Parathyroid adenoma (tissue), 2 donors: Measurements from ENCODE around the gene CDC42BPA.

Experiments used
- H2AFZ ChIP-seq: fragments of 300-600 bp; sonication (generic); one replicate; pipeline ENCODE4 v1.7.0; 2017; ENCODE audit warnings: antibody characterized with exemption, mild to moderate bottlenecking
- H3K27ac ChIP-seq: fragments of 300-600 bp; sonication (generic); one replicate; pipeline ENCODE4 v1.7.0; 2017
- H3K27me3 ChIP-seq: fragments of 300-600 bp; sonication (generic); one replicate; pipeline ENCODE4 v1.7.0; 2017; ENCODE audit warnings: low read length; ENCODE audit not compliant: control insufficient read depth, insufficient read depth
- H3K36me3 ChIP-seq: fragments of 300-600 bp; sonication (generic); one replicate; pipeline ENCODE4 v1.7.0; 2017; ENCODE audit warnings: low read length; ENCODE audit not compliant: control insufficient read depth, insufficient read depth
- H3K4me1 ChIP-seq: fragments of 300-600 bp; sonication (generic); one replicate; pipeline ENCODE4 v1.7.0; 2017; ENCODE audit warnings: control low read depth
- H3K4me2 ChIP-seq: fragments of 300-600 bp; sonication (generic); one replicate; pipeline ENCODE4 v1.7.0; 2017; ENCODE audit warnings: low read length
- H3K4me3 ChIP-seq: fragments of 300-600 bp; sonication (generic); one replicate; pipeline ENCODE4 v1.7.0; 2017; ENCODE audit warnings: low read depth, low read length
- H3K79me2 ChIP-seq: fragments of 300-600 bp; sonication (generic); one replicate; pipeline ENCODE4 v1.7.0; 2017; ENCODE audit warnings: control low read depth
- H3K9ac ChIP-seq: fragments of 300-600 bp; sonication (generic); one replicate; pipeline ENCODE4 v1.7.0; 2017; ENCODE audit warnings: mild to moderate bottlenecking
- H3K9me3 ChIP-seq: fragments of 300-600 bp; sonication (generic); one replicate; pipeline ENCODE4 v1.7.0; 2017; ENCODE audit warnings: low read length; ENCODE audit not compliant: control insufficient read depth
- TF ChIP-seq, protein P1 (sequence below): fragments of 300-600 bp; sonication (generic); IDR thresholded peaks from one replicate; pipeline ENCODE4 v1.7.0; 2017; ENCODE audit warnings: antibody characterized with exemption, mild to moderate bottlenecking
- donor health status: primary hyperparathyroidism.

The CDC42BPA gene

DNA sequence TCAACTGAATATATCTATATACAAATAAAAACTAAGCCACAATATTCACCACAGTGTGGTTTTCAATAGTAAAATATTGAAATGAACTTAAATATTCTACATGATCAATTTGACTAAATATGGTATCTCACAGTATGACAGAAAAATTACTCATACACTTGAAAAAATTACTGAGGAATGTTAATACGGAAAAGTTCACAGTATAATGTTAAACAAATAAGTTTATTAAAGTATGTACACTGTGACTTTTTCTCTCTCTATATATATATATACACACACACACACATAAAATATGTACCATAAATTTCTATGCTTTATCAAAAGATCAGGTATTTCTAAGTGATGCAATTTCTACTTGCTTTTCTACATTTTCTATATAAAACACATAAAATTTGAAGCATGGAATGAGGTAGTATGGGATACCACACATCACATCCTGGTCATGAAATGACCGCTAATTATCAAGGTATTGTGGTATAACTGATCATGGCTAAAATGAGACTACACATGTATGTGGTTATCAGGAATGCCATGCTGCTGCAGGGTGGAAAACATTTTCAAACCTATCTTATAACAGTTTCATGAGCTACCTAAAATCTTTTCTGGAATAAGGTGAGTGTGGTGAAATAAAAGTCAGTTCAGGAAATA is 102.3 kb downstream of the CDC42BPA start:
- H3K9me3 ChIP-seq, result no peaks in the 10 kb centered on the region
- no peaks in the 10 kb centered on the region for H3K36me3 ChIP-seq
- H3K4me1 ChIP-seq, result no peaks in the 10 kb centered on the region
- no peak overlapping the region for H3K27ac ChIP-seq
- H3K9ac ChIP-seq, result no peak overlapping the region
- TF ChIP-seq, protein P1, sequence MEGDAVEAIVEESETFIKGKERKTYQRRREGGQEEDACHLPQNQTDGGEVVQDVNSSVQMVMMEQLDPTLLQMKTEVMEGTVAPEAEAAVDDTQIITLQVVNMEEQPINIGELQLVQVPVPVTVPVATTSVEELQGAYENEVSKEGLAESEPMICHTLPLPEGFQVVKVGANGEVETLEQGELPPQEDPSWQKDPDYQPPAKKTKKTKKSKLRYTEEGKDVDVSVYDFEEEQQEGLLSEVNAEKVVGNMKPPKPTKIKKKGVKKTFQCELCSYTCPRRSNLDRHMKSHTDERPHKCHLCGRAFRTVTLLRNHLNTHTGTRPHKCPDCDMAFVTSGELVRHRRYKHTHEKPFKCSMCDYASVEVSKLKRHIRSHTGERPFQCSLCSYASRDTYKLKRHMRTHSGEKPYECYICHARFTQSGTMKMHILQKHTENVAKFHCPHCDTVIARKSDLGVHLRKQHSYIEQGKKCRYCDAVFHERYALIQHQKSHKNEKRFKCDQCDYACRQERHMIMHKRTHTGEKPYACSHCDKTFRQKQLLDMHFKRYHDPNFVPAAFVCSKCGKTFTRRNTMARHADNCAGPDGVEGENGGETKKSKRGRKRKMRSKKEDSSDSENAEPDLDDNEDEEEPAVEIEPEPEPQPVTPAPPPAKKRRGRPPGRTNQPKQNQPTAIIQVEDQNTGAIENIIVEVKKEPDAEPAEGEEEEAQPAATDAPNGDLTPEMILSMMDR, result no peak
- no peak overlapping the region for H2AFZ ChIP-seq
- H3K4me3 ChIP-seq, result no peak overlapping the region
- no peaks in the 10 kb centered on the region for H3K79me2 ChIP-seq
- H3K4me2 ChIP-seq, result no peak overlapping the region
- no peaks in the 10 kb centered on the region for H3K27me3 ChIP-seq

DNA sequence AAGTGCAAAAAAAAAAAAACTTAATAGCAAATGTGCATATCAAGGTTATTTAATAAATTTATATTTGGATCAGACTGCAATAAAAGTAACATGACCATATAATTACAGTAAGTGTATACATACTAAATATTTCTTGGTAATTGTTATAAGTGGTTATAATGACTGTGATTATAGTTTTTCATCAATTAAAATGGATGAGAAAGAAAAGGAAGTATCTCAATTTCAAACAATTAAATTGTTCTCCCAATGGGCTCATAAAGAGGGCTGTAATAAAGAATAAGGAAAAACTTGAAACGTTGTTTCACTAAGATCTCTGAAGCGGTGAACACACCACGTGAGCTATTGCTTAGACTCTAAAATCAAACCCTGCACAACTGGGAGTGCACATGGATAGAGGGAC is 104.1 kb downstream of the CDC42BPA start:
- Histone ChIP-seq H3K27me3 (no peaks in the 10 kb centered on the region), H3K36me3 (no peaks in the 10 kb centered on the region)

DNA sequence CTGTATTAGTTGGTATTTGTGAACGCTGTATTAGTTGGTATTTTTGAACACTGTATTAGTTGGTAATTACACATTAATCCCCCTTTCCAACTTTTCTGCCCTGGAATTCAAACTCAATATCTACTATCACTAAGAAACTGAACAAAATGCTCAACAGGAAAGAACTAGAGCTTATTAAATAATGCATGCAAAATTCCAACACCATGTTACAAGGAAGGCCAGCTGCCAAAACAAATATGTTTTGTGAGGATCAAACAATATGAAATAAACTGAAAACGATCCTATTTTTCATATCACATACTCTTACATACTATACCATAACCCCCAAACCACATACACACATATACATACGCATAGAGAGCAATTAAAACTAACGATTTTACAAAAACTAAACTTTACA is 104.9 kb downstream of the CDC42BPA start:
- Histone ChIP-seq H3K4me2 (no peak overlapping the region), H3K9ac (no peak overlapping the region), H3K4me1 (no peaks in the 10 kb centered on the region), H3K27me3 (no peaks in the 10 kb centered on the region), H3K27ac (no peak overlapping the region), H3K9me3 (no peaks in the 10 kb centered on the region), H3K4me3 (no peak overlapping the region), H3K79me2 (no peaks in the 10 kb centered on the region), H3K36me3 (no peaks in the 10 kb centered on the region), H2AFZ (no peak overlapping the region)
- TF ChIP-seq, protein P1, result no peak

More for the DNA sequence above, 104.1 kb downstream of the CDC42BPA start:
- H3K4me2 ChIP-seq, result no peak overlapping the region
- no peak overlapping the region for H2AFZ ChIP-seq
- TF ChIP-seq, protein P1, result no peak
- H3K9ac ChIP-seq, result no peak overlapping the region
- no peaks in the 10 kb centered on the region for H3K4me1 ChIP-seq
- no peak overlapping the region for H3K4me3 ChIP-seq
- no peaks in the 10 kb centered on the region for H3K9me3 ChIP-seq
- no peaks in the 10 kb centered on the region for H3K79me2 ChIP-seq
- H3K27ac ChIP-seq, result no peak overlapping the region

DNA sequence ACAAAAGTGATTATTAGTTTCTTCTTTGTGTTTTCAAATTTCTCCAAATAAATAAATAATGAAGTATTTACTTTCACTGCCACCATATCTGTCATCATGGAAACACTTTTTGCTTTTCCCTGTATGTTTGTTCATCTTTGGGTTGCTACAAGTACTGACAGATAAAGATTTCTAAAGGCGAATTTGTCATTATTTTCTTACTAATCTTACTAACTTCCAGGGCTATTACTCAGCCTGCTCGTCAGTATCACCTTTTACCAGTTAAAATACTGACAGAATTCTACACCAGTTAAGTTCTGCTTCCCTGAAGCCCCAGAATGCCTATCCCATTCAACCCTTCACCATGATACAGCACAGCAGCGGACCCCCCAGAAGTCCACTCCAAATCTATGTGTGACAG is 106.1 kb downstream of the CDC42BPA start:
- TF ChIP-seq, protein P1, result no peak
- Histone ChIP-seq H3K9ac (no peak overlapping the region), H3K27ac (no peak overlapping the region), H3K9me3 (no peaks in the 10 kb centered on the region), H3K36me3 (no peaks in the 10 kb centered on the region), H2AFZ (no peak overlapping the region), H3K4me3 (no peak overlapping the region), H3K4me2 (no peak overlapping the region), H3K4me1 (no peaks in the 10 kb centered on the region), H3K27me3 (no peaks in the 10 kb centered on the region), H3K79me2 (no peaks in the 10 kb centered on the region)

DNA sequence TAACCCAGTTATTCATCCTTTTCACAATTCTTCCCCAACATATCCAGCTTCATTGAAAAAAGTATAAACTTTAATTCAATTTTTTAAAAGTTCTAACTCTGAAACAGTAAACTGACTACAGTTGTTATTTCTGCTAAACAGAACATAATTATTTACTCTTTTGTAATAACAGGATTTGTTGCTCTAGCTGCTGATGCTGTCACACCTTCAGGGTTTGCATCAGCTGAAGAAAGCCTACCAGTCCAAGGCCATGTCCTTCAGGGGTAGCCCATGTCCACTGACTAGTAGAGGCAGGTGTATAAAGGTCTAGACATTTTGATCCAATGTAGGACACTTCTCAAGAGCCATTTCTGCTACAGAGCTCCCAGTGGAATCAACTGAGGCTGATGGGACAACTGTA is 107.7 kb downstream of the CDC42BPA start:
- Histone ChIP-seq H2AFZ (no peak overlapping the region), H3K27ac (no peak overlapping the region), H3K9me3 (no peaks in the 10 kb centered on the region), H3K4me2 (no peak overlapping the region), H3K4me3 (no peak overlapping the region), H3K36me3 (no peaks in the 10 kb centered on the region), H3K4me1 (no peaks in the 10 kb centered on the region), H3K27me3 (no peaks in the 10 kb centered on the region), H3K9ac (no peak overlapping the region), H3K79me2 (no peaks in the 10 kb centered on the region)
- TF ChIP-seq, protein P1, result no peak
